Measurements from ENCODE around the gene ETV2. TPM values are rescaled to one million over a fixed set of nuclear protein-coding genes. Genes with fewer than 3 reads are reported as not detected.
A peak's percentile ranks its signal among the peaks of the same experiment; 100 is the strongest.

Gene ETV2
- total and polyA plus RNA-seq, 2 experiments from 2014 or later = 0.93 TPM; not detected in 1

GRCh38 chr19:35643255-35644205 lies 2.0 kb downstream of the ETV2 start:
- Histone ChIP-seq H3K9me2 (ENCODE audit: insufficient read depth) (no peaks in the 10 kb centered on the region), H3K79me2 (ENCODE audit: insufficient read depth) (peaks cover 4% of the 10 kb centered on the region), H3K4me2 (ENCODE audit: unreplicated experiment) (peak overlapping the region; percentile 94), H3K27me3 (replicated peaks; ENCODE audit: insufficient read depth) (no peaks in the 10 kb centered on the region), H3K9me3 (ENCODE audit: low read depth) (no peaks in the 10 kb centered on the region), H3K36me3 (ENCODE audit: low read depth) (no peaks in the 10 kb centered on the region), H2AFZ (peak overlapping the region; percentile 96), H3K4me3 (peak overlapping the region; percentile 73), H3K4me1 (ENCODE audit: insufficient read depth) (no peaks in the 10 kb centered on the region), H3K9ac (peak overlapping the region; percentile 56), H3K27ac (0 out of 2 replicates have a peak overlapping the region, but pooled peaks have one; percentile 25), H3F3A (ENCODE audit: insufficient read depth) (peaks cover 9% of the 10 kb centered on the region; the same call in 1 of the 2 replicates), H4K20me1 (ENCODE audit: insufficient read depth) (no peaks in the 10 kb centered on the region)
- no peak for TF ChIP-seq EZH2phosphoT487 (IDR thresholded peaks at IDR 0.05; ENCODE audit: insufficient read depth, low read depth)
- no peak for TF ChIP-seq EZH2 (IDR thresholded peaks at IDR 0.05; ENCODE audit: insufficient read depth, poor library complexity, severe bottlenecking)
- in situ Hi-C loops (cut with MboI) = no loop called here
- WGBS, 2 experiments (ENCODE audit: low coverage in 1 of 2, low lambda C conversion rate in 2 of 2, missing lambda C conversion rate in 2 of 2) = 2% methylated on average over 54 to 62 of the region's 69 CpGs
- DNase-seq = peak; percentile 78

GRCh38 chr19:35644206-35644986 lies 2.9 kb downstream of the ETV2 start:
- Histone ChIP-seq H3K27me3 (replicated peaks; ENCODE audit: insufficient read depth) (no peaks in the 10 kb centered on the region), H3K4me2 (ENCODE audit: unreplicated experiment) (peak overlapping the region; percentile 94), H3K27ac (0 out of 2 replicates have a peak overlapping the region, but pooled peaks have one; percentile 25), H3K4me1 (ENCODE audit: insufficient read depth) (peaks cover 3% of the 10 kb centered on the region), H3K79me2 (ENCODE audit: insufficient read depth) (peaks cover 13% of the 10 kb centered on the region), H3K9ac (peak overlapping the region; percentile 56), H3K36me3 (ENCODE audit: low read depth) (no peaks in the 10 kb centered on the region), H2AFZ (peak overlapping the region; percentile 96), H3F3A (ENCODE audit: insufficient read depth) (0 out of 2 replicates have a peak, but pooled peaks cover 6% of the 10 kb centered on the region), H3K9me2 (ENCODE audit: insufficient read depth) (no peaks in the 10 kb centered on the region), H3K4me3 (peak overlapping the region; percentile 73), H4K20me1 (ENCODE audit: insufficient read depth) (no peaks in the 10 kb centered on the region), H3K9me3 (ENCODE audit: low read depth) (no peaks in the 10 kb centered on the region)
- 1 to 2% methylated on average over 29 to 60 of the region's 60 CpGs for WGBS, 2 experiments (ENCODE audit: low coverage in 1 of 2, low lambda C conversion rate in 2 of 2, missing lambda C conversion rate in 2 of 2)
- in situ Hi-C loops (cut with MboI) = no loop called here
- DNase-seq = peak; percentile 93
- TF ChIP-seq EZH2 (IDR thresholded peaks at IDR 0.05; ENCODE audit: insufficient read depth, poor library complexity, severe bottlenecking) (no peak), EZH2phosphoT487 (IDR thresholded peaks at IDR 0.05; ENCODE audit: insufficient read depth, low read depth) (no peak)

GRCh38 chr19:35644987-35645679 lies 3.6 kb downstream of the ETV2 start:
- in situ Hi-C loops (cut with MboI) = no loop called here

More at GRCh38 chr19:35644987-35645679, 3.6 kb downstream of the ETV2 start:
- no peaks in the 10 kb centered on the region for H3K36me3 ChIP-seq (ENCODE audit: low read depth)
- peak overlapping the region; percentile 34; the same call in 1 of the 2 replicates for H3K9ac ChIP-seq
- peaks cover 8% of the 10 kb centered on the region for H3K4me1 ChIP-seq (ENCODE audit: insufficient read depth)
- H3K9me3 ChIP-seq (ENCODE audit: low read depth) = no peaks in the 10 kb centered on the region
- H3K4me3 ChIP-seq = peak overlapping the region; percentile 73
- H4K20me1 ChIP-seq (ENCODE audit: insufficient read depth) = no peaks in the 10 kb centered on the region
- H3K79me2 ChIP-seq (ENCODE audit: insufficient read depth) = peaks cover 20% of the 10 kb centered on the region
- no peaks in the 10 kb centered on the region for H3F3A ChIP-seq (ENCODE audit: insufficient read depth)
- H3K4me2 ChIP-seq (ENCODE audit: unreplicated experiment) = peak overlapping the region; percentile 94
- peak overlapping the region; percentile 96 for H2AFZ ChIP-seq
- 0 out of 2 replicates have a peak overlapping the region, but pooled peaks have one; percentile 25 for H3K27ac ChIP-seq
- no peaks in the 10 kb centered on the region for H3K27me3 ChIP-seq (replicated peaks; ENCODE audit: insufficient read depth)
- WGBS, 2 experiments (ENCODE audit: low coverage in 1 of 2, low lambda C conversion rate in 2 of 2, missing lambda C conversion rate in 2 of 2) = 16 to 20% methylated on average over 16 to 19 of the region's 20 CpGs
- H3K9me2 ChIP-seq (ENCODE audit: insufficient read depth) = no peaks in the 10 kb centered on the region
- TF ChIP-seq EZH2phosphoT487 (IDR thresholded peaks at IDR 0.05; ENCODE audit: insufficient read depth, low read depth) (no peak), EZH2 (IDR thresholded peaks at IDR 0.05; ENCODE audit: insufficient read depth, poor library complexity, severe bottlenecking) (no peak)
- peak; percentile 69 for DNase-seq

All from GM23248 (cell line).